T-cell (primary cell): Measurements from ENCODE around the gene LRP1B. TPM values are rescaled to one million over a fixed set of nuclear protein-coding genes. Genes with fewer than 3 reads are reported as not detected.

Source experiments
- ATAC-seq, 4 experiments: fragments of 200-7000 bp in 3 of 4; fragments of 150-1000 bp in 1 of 4; cut with Tn5 transposase; replicated peaks in 1 of 4; 1 replicate in 3 of 4; 2 replicates in 1 of 4; pipeline ENCODE4 v1.10.0; 2021; ENCODE audit warnings: moderate library complexity in 3 of 4, mild to moderate bottlenecking in 2 of 4, moderate number of reproducible peaks in 1 of 4
- CTCF ChIA-PET, 2 donors: fragments of 300-600 bp; sonication (Branson Sonifier 250); formaldehyde crosslinking; loops; one replicate each; lab custom pipeline; 2022; ENCODE audit warnings: antibody characterized with exemption in 2 of 2; lab: Charles Lee
- POLR2A ChIA-PET, 2 donors: fragments of 300-600 bp; sonication (Branson Sonifier 250); formaldehyde crosslinking; loops; one replicate each; lab custom pipeline; 2022; ENCODE audit warnings: antibody characterized with exemption in 2 of 2; lab: Charles Lee
- DNase-seq, 35 experiments: peaks; one replicate each; pipeline versions ENCODE4 v3.0.0 to v3.0.0-alpha.2; 2013 to 2023
- H3K27ac ChIP-seq: one replicate; pipeline ENCODE4 v1.5.1; 2013; ENCODE audit warnings: low read length
- H3K27me3 ChIP-seq, 2 experiments: replicated peaks in 1 of 2; 1 replicate in 1 of 2; 2 replicates in 1 of 2; pipeline versions ENCODE4 v1.6.1 to v1.7.0; 2013; ENCODE audit warnings: low read length in 1 of 2, mixed read lengths in 1 of 2; ENCODE audit not compliant: control insufficient read depth in 2 of 2, insufficient read depth in 2 of 2; ENCODE audit errors: extremely low read depth in 1 of 2
- H3K36me3 ChIP-seq, 2 donors: 1 replicate in 1 of 2; 2 replicates in 1 of 2; pipeline versions ENCODE4 v1.6.1 to v1.7.0; 2013; ENCODE audit warnings: low read length in 1 of 2; ENCODE audit not compliant: control insufficient read depth in 2 of 2, insufficient read depth in 1 of 2; ENCODE audit errors: extremely low read depth in 1 of 2
- H3K4me1 ChIP-seq, 2 experiments: 1 replicate in 1 of 2; 2 replicates in 1 of 2; pipeline versions ENCODE4 v1.6.1 to v1.7.0; 2013; ENCODE audit warnings: low read length in 2 of 2, mixed read lengths in 1 of 2; ENCODE audit not compliant: insufficient read depth in 2 of 2, control insufficient read depth in 1 of 2; ENCODE audit errors: extremely low read depth in 1 of 2
- H3K4me3 ChIP-seq, 2 donors: 1 replicate in 1 of 2; 2 replicates in 1 of 2; pipeline versions ENCODE4 v1.5.1 to v1.7.0; 2013; ENCODE audit warnings: mild to moderate bottlenecking in 2 of 2, low read length in 1 of 2, moderate library complexity in 1 of 2; ENCODE audit not compliant: control insufficient read depth in 1 of 2; ENCODE audit errors: extremely low read depth in 1 of 2
- H3K9me3 ChIP-seq: 2 replicates; pipeline ENCODE4 v1.7.0; 2013
- H3K27ac Mint-ChIP-seq, 2 donors: one replicate each; pipeline ENCODE4 v1.8.0; 2020 to 2021; ENCODE audit warnings: mild to moderate bottlenecking in 2 of 2, mixed read lengths in 2 of 2
- H3K27me3 Mint-ChIP-seq, 2 donors: one replicate each; pipeline ENCODE4 v1.8.0; 2021 to 2022; ENCODE audit warnings: mixed read lengths in 2 of 2
- H3K36me3 Mint-ChIP-seq: one replicate; pipeline ENCODE4 v1.8.0; 2021; ENCODE audit warnings: mixed read lengths
- H3K4me1 Mint-ChIP-seq, 3 donors: one replicate each; pipeline ENCODE4 v1.8.0; 2020 to 2022; ENCODE audit warnings: mixed read lengths in 3 of 3, mild to moderate bottlenecking in 1 of 3
- H3K4me3 Mint-ChIP-seq, 3 donors: one replicate each; pipeline ENCODE4 v1.8.0; 2020 to 2022; ENCODE audit warnings: mild to moderate bottlenecking in 3 of 3, mixed read lengths in 3 of 3, moderate library complexity in 3 of 3
- H3K9me3 Mint-ChIP-seq, 3 donors: one replicate each; pipeline ENCODE4 v1.8.0; 2020 to 2022; ENCODE audit warnings: mixed read lengths in 3 of 3
- WGBS: methylation state at CpG from one replicate; pipeline ENCODE4 v1.1.5; 2013; ENCODE audit warnings: missing lambda C conversion rate; ENCODE audit not compliant: insufficient coverage; 5-methylcytosine and 5-hydroxymethylcytosine counted together
- total RNA-seq, 35 experiments: library from RNA in 6 of 35; stranded (reverse) in 6 of 35; fragments of 120-200 nt in 1 of 35; gene quantifications; one replicate each; pipeline versions ENCODE4 v1.2.1 to v1.2.4 and lab custom pipeline; 2013 to 2026

Gene LRP1B
- total RNA-seq, 5 donors from 2014 or later (not counting 1 experiment from before 2014, with no cell fraction given) = not detected

- POLR2A ChIA-PET = no interaction called here
- H3K4me3 ChIP-seq = no peak overlapping the region
- no peaks in the 10 kb centered on the region for H3K36me3 ChIP-seq
- H3K36me3 Mint-ChIP-seq = no peaks in the 10 kb centered on the region
- H3K9me3 Mint-ChIP-seq = peaks cover 20 to 45% (median 24%) of the 10 kb centered on the region in 3 donors
- WGBS = 77% methylated on average over 5 of the region's 5 CpGs
- no peaks in the 10 kb centered on the region for H3K27me3 ChIP-seq
- CTCF ChIA-PET = interaction anchor here in 1 of 2 donors (0.5 kb wide), 1 partner anchor 18 kb away, joined by 4 read pairs; no protein-coding TSS in a partner anchor
- H3K27ac Mint-ChIP-seq = no peak overlapping the region
- H3K4me3 Mint-ChIP-seq = no peak overlapping the region
- H3K4me1 ChIP-seq = no peaks in the 10 kb centered on the region
- DNase-seq = no peak
- no peak for ATAC-seq
- H3K27me3 Mint-ChIP-seq = no peaks in the 10 kb centered on the region
- H3K9me3 ChIP-seq = no peaks in the 10 kb centered on the region
- no peaks in the 10 kb centered on the region for H3K4me1 Mint-ChIP-seq
- no peak overlapping the region for H3K27ac ChIP-seq
Measured at GRCh38 chr2:140627136-140627535, 1503.7 kb downstream of the LRP1B start.

GRCh38 chr2:140624200-140624599, 1506.6 kb downstream of the LRP1B start:
- Histone ChIP-seq H3K36me3 (no peaks in the 10 kb centered on the region), H3K27ac (no peak overlapping the region), H3K27me3 (no peaks in the 10 kb centered on the region), H3K4me3 (no peak overlapping the region), H3K9me3 (no peaks in the 10 kb centered on the region), H3K4me1 (no peaks in the 10 kb centered on the region)
- Mint-ChIP-seq H3K9me3 (peaks cover 9 to 31% (median 20%) of the 10 kb centered on the region in 3 donors), H3K4me3 (no peak overlapping the region), H3K4me1 (no peaks in the 10 kb centered on the region), H3K36me3 (no peaks in the 10 kb centered on the region), H3K27me3 (no peaks in the 10 kb centered on the region), H3K27ac (no peak overlapping the region)
- no peak for ATAC-seq
- POLR2A ChIA-PET = interaction anchor here in 1 of 2 donors (0.6 kb wide), 1 partner anchor 12 kb away, joined by 4 read pairs; no protein-coding TSS in a partner anchor
- DNase-seq = no peak
- 69% methylated on average over 2 of the region's 3 CpGs for WGBS
- CTCF ChIA-PET = interaction anchor here in 1 of 2 donors (0.5 kb wide), 1 partner anchor 301 kb away, joined by 3 read pairs; no protein-coding TSS in a partner anchor

- ATAC-seq (no peak), DNase-seq (no peak)
- ChIA-PET CTCF (no interaction called here), POLR2A (no interaction called here)
- no peaks in the 10 kb centered on the region for H3K27me3 Mint-ChIP-seq
- Histone ChIP-seq H3K36me3 (no peaks in the 10 kb centered on the region), H3K4me3 (no peak overlapping the region), H3K27ac (no peak overlapping the region), H3K9me3 (no peaks in the 10 kb centered on the region), H3K27me3 (no peaks in the 10 kb centered on the region), H3K4me1 (no peaks in the 10 kb centered on the region)
- H3K4me3 Mint-ChIP-seq = no peak overlapping the region
- H3K4me1 Mint-ChIP-seq = no peaks in the 10 kb centered on the region
- H3K27ac Mint-ChIP-seq = no peak overlapping the region
- H3K9me3 Mint-ChIP-seq = peaks cover 5 to 23% (median 16%) of the 10 kb centered on the region in 3 donors
- 96% methylated on average over 3 of the region's 3 CpGs for WGBS
- no peaks in the 10 kb centered on the region for H3K36me3 Mint-ChIP-seq
Measured at GRCh38 chr2:140621583-140622362, 1509.0 kb downstream of the LRP1B start.

- Histone ChIP-seq H3K4me3 (no peak overlapping the region), H3K36me3 (no peaks in the 10 kb centered on the region), H3K4me1 (no peaks in the 10 kb centered on the region), H3K9me3 (no peaks in the 10 kb centered on the region), H3K27me3 (no peaks in the 10 kb centered on the region), H3K27ac (no peak overlapping the region)
- Mint-ChIP-seq H3K9me3 (peaks cover 1 to 26% (median 15%) of the 10 kb centered on the region in 3 donors), H3K36me3 (no peaks in the 10 kb centered on the region), H3K27me3 (no peaks in the 10 kb centered on the region), H3K4me3 (no peak overlapping the region), H3K27ac (no peak overlapping the region), H3K4me1 (no peaks in the 10 kb centered on the region)
- DNase-seq = no peak
- WGBS = no CpG with 5 or more reads among the region's 3 CpGs
- ATAC-seq = no peak
- POLR2A ChIA-PET = no interaction called here
- CTCF ChIA-PET = no interaction called here
Measured at GRCh38 chr2:140604788-140605187, 1526.0 kb downstream of the LRP1B start.

- Histone ChIP-seq H3K36me3 (no peaks in the 10 kb centered on the region), H3K4me1 (no peaks in the 10 kb centered on the region), H3K27ac (no peak overlapping the region), H3K4me3 (no peak overlapping the region), H3K9me3 (no peaks in the 10 kb centered on the region), H3K27me3 (no peaks in the 10 kb centered on the region)
- POLR2A ChIA-PET = no interaction called here
- Mint-ChIP-seq H3K36me3 (no peaks in the 10 kb centered on the region), H3K27ac (no peak overlapping the region), H3K9me3 (peaks cover 0 to 19% (median 17%) of the 10 kb centered on the region in 3 donors), H3K27me3 (no peaks in the 10 kb centered on the region), H3K4me1 (no peaks in the 10 kb centered on the region), H3K4me3 (no peak overlapping the region)
- DNase-seq (no peak), ATAC-seq (no peak)
- no CpG with 5 or more reads among the region's 1 CpG for WGBS
- CTCF ChIA-PET = no interaction called here
Measured at GRCh38 chr2:140604096-140604495, 1526.7 kb downstream of the LRP1B start.

GRCh38 chr2:140603416-140603815, 1527.4 kb downstream of the LRP1B start:
- Histone ChIP-seq H3K4me1 (no peaks in the 10 kb centered on the region), H3K36me3 (no peaks in the 10 kb centered on the region), H3K27me3 (no peaks in the 10 kb centered on the region), H3K9me3 (no peaks in the 10 kb centered on the region), H3K27ac (no peak overlapping the region), H3K4me3 (no peak overlapping the region)
- Mint-ChIP-seq H3K9me3 (peaks cover 0 to 19% (median 15%) of the 10 kb centered on the region in 3 donors), H3K36me3 (no peaks in the 10 kb centered on the region), H3K27me3 (no peaks in the 10 kb centered on the region), H3K4me3 (no peak overlapping the region), H3K27ac (no peak overlapping the region), H3K4me1 (no peaks in the 10 kb centered on the region)
- no peak for DNase-seq
- no peak for ATAC-seq
- no CpG with 5 or more reads among the region's 4 CpGs for WGBS
- CTCF ChIA-PET = no interaction called here
- POLR2A ChIA-PET = no interaction called here
